ENCODE measurements around the gene FGD3. TPM values are rescaled to one million over a fixed set of nuclear protein-coding genes. Genes with fewer than 3 reads are reported as not detected.

Gene FGD3
- total and polyA plus RNA-seq, 9 of the 15 experiments (the other 6 are each of a cell fraction or from before 2014, with no cell fraction given): 0.07 to 1.3 (median 0.29) TPM

DNA sequence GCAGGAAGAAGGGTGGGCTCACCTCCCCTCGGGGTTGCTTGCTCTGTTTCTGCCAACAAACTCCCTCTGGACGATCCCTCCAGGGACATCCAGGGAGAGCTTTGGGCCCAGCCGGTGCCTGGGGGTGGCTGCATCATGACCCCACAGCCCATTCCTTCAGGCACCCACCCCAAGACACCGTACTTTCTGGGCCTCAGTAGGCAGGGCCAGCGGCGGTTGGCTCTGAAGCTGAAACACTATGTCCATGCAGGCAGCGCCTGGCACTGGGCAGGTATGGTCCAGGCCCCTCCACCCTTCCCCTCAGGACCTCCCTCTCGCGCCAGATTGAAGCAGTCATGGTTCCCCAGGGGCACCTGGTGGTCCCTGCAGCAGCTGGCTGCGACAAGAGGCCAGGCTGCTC is 92.7 kb downstream of the FGD3 start:
- FAIRE-seq (no peak), DNase-seq (ENCODE audit: extremely low read depth in 1 of 4, low spot score in 3 of 4) (no peak), ATAC-seq (no peak)
- intact Hi-C loops (cut with micrococcal nuclease) (no loop called here), in situ Hi-C loops (cut with MboI) (no loop called here)
- Histone ChIP-seq H3K79me2 (ENCODE audit: control insufficient read depth, insufficient read depth, low read length) (no peaks in the 10 kb centered on the region), H2AFZ (ENCODE audit: low read depth, low read length) (no peak overlapping the region), H3K4me1 (replicated peaks in 1 of 2; ENCODE audit: control insufficient read depth in 2 of 2, insufficient read depth in 2 of 2, low read length in 2 of 2) (peaks cover 7 to 38% of the 10 kb centered on the region in 2 experiments; a peak in 3 of 5 replicates), H3K27ac (ENCODE audit: extremely low read depth, low read depth, low read length) (no peak overlapping the region), H3K4me3 (no peak overlapping the region), H3K36me3 (ENCODE audit: control insufficient read depth, insufficient read depth, low read length) (no peaks in the 10 kb centered on the region), H3K9me3 (replicated peaks; ENCODE audit: control insufficient read depth, insufficient read depth, low read depth, low read length) (no peaks in the 10 kb centered on the region), H3K9ac (ENCODE audit: insufficient read depth in 1 of 2, low read depth in 2 of 2, low read length in 2 of 2) (peak overlapping the region in 1 of 2 experiments; percentile 17; a peak in 1 of 4 replicates), H3K9me1 (ENCODE audit: control insufficient read depth, insufficient read depth, low read length) (no peaks in the 10 kb centered on the region), H3K4me2 (ENCODE audit: insufficient read depth, low read length) (no peak overlapping the region), H3K27me3 (ENCODE audit: control insufficient read depth in 2 of 2, insufficient read depth in 2 of 2, low read length in 2 of 2) (peaks cover 0 to 10% of the 10 kb centered on the region in 2 experiments; a peak in 2 of 5 replicates), H4K20me1 (replicated peaks; ENCODE audit: control insufficient read depth, insufficient read depth, low read length) (no peaks in the 10 kb centered on the region)
- ChIA-PET CTCF (ENCODE audit: low intra/inter-chr PET ratio) (no interaction called here), POLR2A (interaction anchor here (0.6 to 1.9 kb wide), 2 partner anchors 14 to 26 kb away, joined by 3 to 4 read pairs; no protein-coding TSS in a partner anchor)
- TF ChIP-seq, protein P1, sequence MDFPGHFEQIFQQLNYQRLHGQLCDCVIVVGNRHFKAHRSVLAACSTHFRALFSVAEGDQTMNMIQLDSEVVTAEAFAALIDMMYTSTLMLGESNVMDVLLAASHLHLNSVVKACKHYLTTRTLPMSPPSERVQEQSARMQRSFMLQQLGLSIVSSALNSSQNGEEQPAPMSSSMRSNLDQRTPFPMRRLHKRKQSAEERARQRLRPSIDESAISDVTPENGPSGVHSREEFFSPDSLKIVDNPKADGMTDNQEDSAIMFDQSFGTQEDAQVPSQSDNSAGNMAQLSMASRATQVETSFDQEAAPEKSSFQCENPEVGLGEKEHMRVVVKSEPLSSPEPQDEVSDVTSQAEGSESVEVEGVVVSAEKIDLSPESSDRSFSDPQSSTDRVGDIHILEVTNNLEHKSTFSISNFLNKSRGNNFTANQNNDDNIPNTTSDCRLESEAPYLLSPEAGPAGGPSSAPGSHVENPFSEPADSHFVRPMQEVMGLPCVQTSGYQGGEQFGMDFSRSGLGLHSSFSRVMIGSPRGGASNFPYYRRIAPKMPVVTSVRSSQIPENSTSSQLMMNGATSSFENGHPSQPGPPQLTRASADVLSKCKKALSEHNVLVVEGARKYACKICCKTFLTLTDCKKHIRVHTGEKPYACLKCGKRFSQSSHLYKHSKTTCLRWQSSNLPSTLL (IDR thresholded peaks at IDR 0.05): no peak
- TF ChIP-seq ZNF586 (CRISPR knock-in tag; conservative IDR thresholded peaks at IDR 0.05) (no peak), COPS2 (conservative IDR thresholded peaks at IDR 0.05) (no peak), BDP1 (IDR thresholded peaks at IDR 0.05; ENCODE audit: insufficient read depth, insufficient read length) (no peak), TCF7L2 (IDR thresholded peaks at IDR 0.05; ENCODE audit: low read depth, low read length) (no peak), ESRRB (CRISPR knock-in tag; IDR thresholded peaks at IDR 0.05; ENCODE audit: borderline replicate concordance) (no peak)
- TF ChIP-seq, protein P2, sequence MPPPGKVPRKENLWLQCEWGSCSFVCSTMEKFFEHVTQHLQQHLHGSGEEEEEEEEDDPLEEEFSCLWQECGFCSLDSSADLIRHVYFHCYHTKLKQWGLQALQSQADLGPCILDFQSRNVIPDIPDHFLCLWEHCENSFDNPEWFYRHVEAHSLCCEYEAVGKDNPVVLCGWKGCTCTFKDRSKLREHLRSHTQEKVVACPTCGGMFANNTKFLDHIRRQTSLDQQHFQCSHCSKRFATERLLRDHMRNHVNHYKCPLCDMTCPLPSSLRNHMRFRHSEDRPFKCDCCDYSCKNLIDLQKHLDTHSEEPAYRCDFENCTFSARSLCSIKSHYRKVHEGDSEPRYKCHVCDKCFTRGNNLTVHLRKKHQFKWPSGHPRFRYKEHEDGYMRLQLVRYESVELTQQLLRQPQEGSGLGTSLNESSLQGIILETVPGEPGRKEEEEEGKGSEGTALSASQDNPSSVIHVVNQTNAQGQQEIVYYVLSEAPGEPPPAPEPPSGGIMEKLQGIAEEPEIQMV (tag; conservative IDR thresholded peaks at IDR 0.05; ENCODE audit: low read depth): no peak
- TF ChIP-seq, protein P3, sequence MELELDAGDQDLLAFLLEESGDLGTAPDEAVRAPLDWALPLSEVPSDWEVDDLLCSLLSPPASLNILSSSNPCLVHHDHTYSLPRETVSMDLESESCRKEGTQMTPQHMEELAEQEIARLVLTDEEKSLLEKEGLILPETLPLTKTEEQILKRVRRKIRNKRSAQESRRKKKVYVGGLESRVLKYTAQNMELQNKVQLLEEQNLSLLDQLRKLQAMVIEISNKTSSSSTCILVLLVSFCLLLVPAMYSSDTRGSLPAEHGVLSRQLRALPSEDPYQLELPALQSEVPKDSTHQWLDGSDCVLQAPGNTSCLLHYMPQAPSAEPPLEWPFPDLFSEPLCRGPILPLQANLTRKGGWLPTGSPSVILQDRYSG (tag; conservative IDR thresholded peaks at IDR 0.05; ENCODE audit: low read depth): no peak
- TF ChIP-seq, protein P4, sequence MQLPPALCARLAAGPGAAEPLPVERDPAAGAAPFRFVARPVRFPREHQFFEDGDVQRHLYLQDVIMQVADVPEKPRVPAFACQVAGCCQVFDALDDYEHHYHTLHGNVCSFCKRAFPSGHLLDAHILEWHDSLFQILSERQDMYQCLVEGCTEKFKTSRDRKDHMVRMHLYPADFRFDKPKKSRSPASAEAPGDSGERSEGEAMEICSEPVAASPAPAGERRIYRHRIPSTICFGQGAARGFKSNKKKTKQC (CRISPR knock-in tag; IDR thresholded peaks at IDR 0.05): no peak
- TF ChIP-seq, protein P5, sequence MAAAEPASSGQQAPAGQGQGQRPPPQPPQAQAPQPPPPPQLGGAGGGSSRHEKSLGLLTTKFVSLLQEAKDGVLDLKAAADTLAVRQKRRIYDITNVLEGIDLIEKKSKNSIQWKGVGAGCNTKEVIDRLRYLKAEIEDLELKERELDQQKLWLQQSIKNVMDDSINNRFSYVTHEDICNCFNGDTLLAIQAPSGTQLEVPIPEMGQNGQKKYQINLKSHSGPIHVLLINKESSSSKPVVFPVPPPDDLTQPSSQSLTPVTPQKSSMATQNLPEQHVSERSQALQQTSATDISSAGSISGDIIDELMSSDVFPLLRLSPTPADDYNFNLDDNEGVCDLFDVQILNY (CRISPR knock-in tag; IDR thresholded peaks at IDR 0.05): no peak
- 26% methylated on average over 10 of the region's 10 CpGs for WGBS (ENCODE audit: insufficient coverage, low coverage, missing lambda C conversion rate)
- BruUV-seq (replicated peaks): no TSS peak

Data from K562 (cell line).